CD4-positive, CD25-positive, alpha-beta regulatory T cell (primary cell): ENCODE data around the gene SDK1. TPM values are rescaled to one million over a fixed set of nuclear protein-coding genes. Genes with fewer than 3 reads are reported as not detected.

Experiments used
- ATAC-seq, 2 donors: fragments of 150-1000 bp; cut with Tn5 transposase; one replicate each; pipeline ENCODE4 v1.10.0; 2021; ENCODE audit warnings: low read depth in 2 of 2, moderate number of reproducible peaks in 2 of 2, moderate library complexity in 1 of 2
- DNase-seq, 3 donors: peaks; one replicate each; pipeline versions ENCODE4 v3.0.0 to v3.0.0-alpha.2; 2012 to 2022; ENCODE audit warnings: mixed read lengths in 1 of 3
- H3K27ac ChIP-seq: one replicate; pipeline ENCODE4 v1.7.0; 2013; ENCODE audit warnings: mild to moderate bottlenecking, low read length; ENCODE audit not compliant: insufficient read depth, poor library complexity, severe bottlenecking
- H3K27me3 ChIP-seq: one replicate; pipeline ENCODE4 v1.7.0; 2013; ENCODE audit warnings: low read length; ENCODE audit not compliant: control insufficient read depth, insufficient read depth
- H3K36me3 ChIP-seq: one replicate; pipeline ENCODE4 v1.7.0; 2013; ENCODE audit warnings: mild to moderate bottlenecking, low read length, moderate library complexity; ENCODE audit not compliant: control insufficient read depth, insufficient read depth
- H3K4me1 ChIP-seq: 2 replicates; pipeline ENCODE4 v1.7.0; 2013; ENCODE audit warnings: mild to moderate bottlenecking, low read length; ENCODE audit not compliant: insufficient read depth, control insufficient read depth, poor library complexity, severe bottlenecking
- H3K4me3 ChIP-seq: one replicate; pipeline ENCODE4 v1.7.0; 2013; ENCODE audit warnings: low read depth, mild to moderate bottlenecking, low read length, moderate library complexity
- H3K9me3 ChIP-seq, 2 experiments: 1 replicate in 1 of 2; 2 replicates in 1 of 2; pipeline ENCODE4 v1.7.0; 2013; ENCODE audit warnings: low read length in 2 of 2, mild to moderate bottlenecking in 1 of 2, moderate library complexity in 1 of 2; ENCODE audit not compliant: control insufficient read depth in 2 of 2
- H3K27ac Mint-ChIP-seq, 3 donors: one replicate each; pipeline ENCODE4 v1.8.0; 2020 to 2022; ENCODE audit warnings: mild to moderate bottlenecking in 3 of 3, mixed read lengths in 3 of 3, moderate library complexity in 2 of 3
- H3K27me3 Mint-ChIP-seq: one replicate; pipeline ENCODE4 v1.8.0; 2022; ENCODE audit warnings: mild to moderate bottlenecking, mixed read lengths
- H3K36me3 Mint-ChIP-seq: one replicate; pipeline ENCODE4 v1.8.0; 2020; ENCODE audit warnings: mixed read lengths
- H3K4me1 Mint-ChIP-seq, 4 donors: one replicate each; pipeline ENCODE4 v1.8.0; 2020 to 2022; ENCODE audit warnings: mixed read lengths in 4 of 4, mild to moderate bottlenecking in 1 of 4
- H3K4me3 Mint-ChIP-seq, 4 donors: one replicate each; pipeline ENCODE4 v1.8.0; 2020 to 2022; ENCODE audit warnings: mild to moderate bottlenecking in 4 of 4, mixed read lengths in 4 of 4, moderate library complexity in 3 of 4
- H3K9me3 Mint-ChIP-seq, 7 donors: one replicate each; pipeline ENCODE4 v1.8.0; 2020 to 2022; ENCODE audit warnings: mixed read lengths in 7 of 7, mild to moderate bottlenecking in 3 of 7, moderate library complexity in 2 of 7
- polyA plus RNA-seq, 4 donors: library from polyadenylated mRNA; unstranded; fragments of 300-500 nt; fragmentation: Illumina TruSeq; gene quantifications; one replicate each; pipeline ENCODE4 v1.2.3, GENCODE V29; 2021
- total RNA-seq: library from RNA; stranded (reverse); gene quantifications from one replicate; pipeline ENCODE4 v1.2.3, GENCODE V29; 2022

Gene SDK1
- total and polyA plus RNA-seq, 5 donors from 2014 or later: 0.47 TPM; not detected in 4

- H3K36me3 ChIP-seq: no peaks in the 10 kb centered on the region
- H3K4me3 ChIP-seq: no peak overlapping the region
- no peaks in the 10 kb centered on the region for H3K9me3 ChIP-seq
- no peaks in the 10 kb centered on the region for H3K9me3 Mint-ChIP-seq
- no peaks in the 10 kb centered on the region for H3K27me3 ChIP-seq
- no peak overlapping the region for H3K27ac Mint-ChIP-seq
- peaks cover 5% of the 10 kb centered on the region for H3K27me3 Mint-ChIP-seq
- no peaks in the 10 kb centered on the region for H3K36me3 Mint-ChIP-seq
- no peaks in the 10 kb centered on the region for H3K4me1 Mint-ChIP-seq
- H3K4me1 ChIP-seq: no peaks in the 10 kb centered on the region
- no peak overlapping the region for H3K27ac ChIP-seq
- ATAC-seq (no peak), DNase-seq (no peak)
- no peak overlapping the region for H3K4me3 Mint-ChIP-seq
Observed at GRCh38 chr7:3836855-3837254, 535.8 kb downstream of the SDK1 start.

- Mint-ChIP-seq H3K9me3 (peaks cover 0 to 1% (median 0%) of the 10 kb centered on the region in 7 donors), H3K4me1 (no peaks in the 10 kb centered on the region), H3K27ac (no peak overlapping the region), H3K4me3 (no peak overlapping the region), H3K36me3 (no peaks in the 10 kb centered on the region), H3K27me3 (no peaks in the 10 kb centered on the region)
- Histone ChIP-seq H3K36me3 (no peaks in the 10 kb centered on the region), H3K27ac (no peak overlapping the region), H3K27me3 (no peaks in the 10 kb centered on the region), H3K4me3 (no peak overlapping the region), H3K9me3 (no peaks in the 10 kb centered on the region), H3K4me1 (no peaks in the 10 kb centered on the region)
- DNase-seq (no peak), ATAC-seq (no peak)
Observed at GRCh38 chr7:3844540-3845151, 543.6 kb downstream of the SDK1 start.

- no peak overlapping the region for H3K4me3 ChIP-seq
- Mint-ChIP-seq H3K27ac (no peak overlapping the region), H3K27me3 (no peaks in the 10 kb centered on the region), H3K36me3 (no peaks in the 10 kb centered on the region), H3K9me3 (peaks cover 0 to 1% (median 0%) of the 10 kb centered on the region in 7 donors), H3K4me3 (no peak overlapping the region), H3K4me1 (no peaks in the 10 kb centered on the region)
- no peak overlapping the region for H3K27ac ChIP-seq
- H3K4me1 ChIP-seq: no peaks in the 10 kb centered on the region
- no peaks in the 10 kb centered on the region for H3K27me3 ChIP-seq
- no peak for DNase-seq
- no peaks in the 10 kb centered on the region for H3K9me3 ChIP-seq
- ATAC-seq: no peak
- H3K36me3 ChIP-seq: no peaks in the 10 kb centered on the region
Observed at GRCh38 chr7:3846738-3847137, 545.7 kb downstream of the SDK1 start.

GRCh38 chr7:3847336-3847735 is 546.3 kb downstream of the SDK1 start:
- Histone ChIP-seq H3K36me3 (no peaks in the 10 kb centered on the region), H3K27me3 (no peaks in the 10 kb centered on the region), H3K4me3 (no peak overlapping the region), H3K27ac (no peak overlapping the region), H3K4me1 (no peaks in the 10 kb centered on the region), H3K9me3 (no peaks in the 10 kb centered on the region)
- Mint-ChIP-seq H3K27ac (no peak overlapping the region), H3K27me3 (no peaks in the 10 kb centered on the region), H3K4me1 (no peaks in the 10 kb centered on the region), H3K4me3 (no peak overlapping the region), H3K9me3 (peaks cover 0 to 1% (median 0%) of the 10 kb centered on the region in 7 donors), H3K36me3 (no peaks in the 10 kb centered on the region)
- DNase-seq (no peak), ATAC-seq (no peak)

GRCh38 chr7:3859431-3859830 is 558.4 kb downstream of the SDK1 start:
- H3K27ac Mint-ChIP-seq: no peak overlapping the region
- ATAC-seq (no peak), DNase-seq (no peak)
- no peaks in the 10 kb centered on the region for H3K4me1 ChIP-seq
- H3K36me3 ChIP-seq: no peaks in the 10 kb centered on the region
- peaks cover 0 to 3% (median 1%) of the 10 kb centered on the region in 4 donors for H3K4me1 Mint-ChIP-seq
- no peak overlapping the region for H3K27ac ChIP-seq
- H3K27me3 Mint-ChIP-seq: peaks cover 13% of the 10 kb centered on the region
- H3K27me3 ChIP-seq: no peaks in the 10 kb centered on the region
- peaks cover 0 to 2% (median 0%) of the 10 kb centered on the region in 7 donors for H3K9me3 Mint-ChIP-seq
- H3K4me3 Mint-ChIP-seq: no peak overlapping the region
- H3K9me3 ChIP-seq: no peaks in the 10 kb centered on the region
- no peak overlapping the region for H3K4me3 ChIP-seq
- H3K36me3 Mint-ChIP-seq: no peaks in the 10 kb centered on the region

GRCh38 chr7:3860932-3861331 is 559.9 kb downstream of the SDK1 start:
- peaks cover 0 to 2% (median 0%) of the 10 kb centered on the region in 7 donors for H3K9me3 Mint-ChIP-seq

DNA sequence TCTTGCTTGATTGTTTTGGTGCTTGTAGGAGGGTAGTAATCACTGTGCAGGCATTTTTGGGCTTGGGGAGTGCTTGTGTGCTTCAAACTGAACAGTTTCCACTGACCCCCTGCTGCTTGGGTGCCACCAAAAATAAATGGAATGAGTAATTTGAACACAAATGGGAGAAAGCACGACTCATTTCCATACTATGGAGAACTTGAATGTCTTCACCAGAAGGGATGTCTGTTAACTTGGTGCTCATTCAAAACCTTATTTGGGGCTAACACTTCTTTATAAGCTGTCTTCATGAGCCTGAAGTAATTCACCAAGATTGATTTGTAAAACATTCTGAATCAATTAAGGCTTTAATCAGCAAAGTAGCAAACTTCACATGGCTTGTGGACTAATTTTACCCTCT is 560.3 kb downstream of the SDK1 start:
- Mint-ChIP-seq H3K9me3 (peaks cover 0 to 2% (median 0%) of the 10 kb centered on the region in 7 donors), H3K4me1 (peaks cover 0 to 4% (median 2%) of the 10 kb centered on the region in 4 donors), H3K27ac (no peak overlapping the region), H3K4me3 (no peak overlapping the region), H3K27me3 (peaks cover 6% of the 10 kb centered on the region), H3K36me3 (no peaks in the 10 kb centered on the region)
- no peak for ATAC-seq
- Histone ChIP-seq H3K27me3 (no peaks in the 10 kb centered on the region), H3K4me1 (no peaks in the 10 kb centered on the region), H3K9me3 (no peaks in the 10 kb centered on the region), H3K36me3 (no peaks in the 10 kb centered on the region), H3K4me3 (no peak overlapping the region), H3K27ac (no peak overlapping the region)
- DNase-seq: no peak

More at GRCh38 chr7:3860932-3861331, 559.9 kb downstream of the SDK1 start:
- H3K4me1 ChIP-seq: no peaks in the 10 kb centered on the region
- H3K4me1 Mint-ChIP-seq: peaks cover 0 to 3% (median 1%) of the 10 kb centered on the region in 4 donors
- no peaks in the 10 kb centered on the region for H3K27me3 ChIP-seq
- H3K27ac Mint-ChIP-seq: no peak overlapping the region
- no peak for ATAC-seq
- H3K36me3 Mint-ChIP-seq: no peaks in the 10 kb centered on the region
- H3K4me3 Mint-ChIP-seq: no peak overlapping the region
- no peak for DNase-seq
- H3K27me3 Mint-ChIP-seq: peaks cover 10% of the 10 kb centered on the region
- H3K4me3 ChIP-seq: no peak overlapping the region
- no peaks in the 10 kb centered on the region for H3K9me3 ChIP-seq
- no peak overlapping the region for H3K27ac ChIP-seq
- no peaks in the 10 kb centered on the region for H3K36me3 ChIP-seq

GRCh38 chr7:3861941-3862340 is 560.9 kb downstream of the SDK1 start:
- Mint-ChIP-seq H3K9me3 (peaks cover 0 to 2% (median 0%) of the 10 kb centered on the region in 7 donors), H3K4me3 (no peak overlapping the region), H3K27ac (no peak overlapping the region), H3K27me3 (peaks cover 6% of the 10 kb centered on the region), H3K36me3 (no peaks in the 10 kb centered on the region), H3K4me1 (peaks cover 0 to 5% (median 2%) of the 10 kb centered on the region in 4 donors)
- no peak overlapping the region for H3K4me3 ChIP-seq
- no peaks in the 10 kb centered on the region for H3K27me3 ChIP-seq
- H3K9me3 ChIP-seq: no peaks in the 10 kb centered on the region
- DNase-seq: no peak
- ATAC-seq: no peak
- H3K27ac ChIP-seq: no peak overlapping the region
- no peaks in the 10 kb centered on the region for H3K36me3 ChIP-seq
- H3K4me1 ChIP-seq: no peaks in the 10 kb centered on the region
